ENCODE results near the gene RD3L. TPM values are rescaled to one million over a fixed set of nuclear protein-coding genes. Genes with fewer than 3 reads are reported as not detected.

The RD3L gene
- total and polyA plus RNA-seq, 2 experiments from 2014 or later, result not detected

DNA sequence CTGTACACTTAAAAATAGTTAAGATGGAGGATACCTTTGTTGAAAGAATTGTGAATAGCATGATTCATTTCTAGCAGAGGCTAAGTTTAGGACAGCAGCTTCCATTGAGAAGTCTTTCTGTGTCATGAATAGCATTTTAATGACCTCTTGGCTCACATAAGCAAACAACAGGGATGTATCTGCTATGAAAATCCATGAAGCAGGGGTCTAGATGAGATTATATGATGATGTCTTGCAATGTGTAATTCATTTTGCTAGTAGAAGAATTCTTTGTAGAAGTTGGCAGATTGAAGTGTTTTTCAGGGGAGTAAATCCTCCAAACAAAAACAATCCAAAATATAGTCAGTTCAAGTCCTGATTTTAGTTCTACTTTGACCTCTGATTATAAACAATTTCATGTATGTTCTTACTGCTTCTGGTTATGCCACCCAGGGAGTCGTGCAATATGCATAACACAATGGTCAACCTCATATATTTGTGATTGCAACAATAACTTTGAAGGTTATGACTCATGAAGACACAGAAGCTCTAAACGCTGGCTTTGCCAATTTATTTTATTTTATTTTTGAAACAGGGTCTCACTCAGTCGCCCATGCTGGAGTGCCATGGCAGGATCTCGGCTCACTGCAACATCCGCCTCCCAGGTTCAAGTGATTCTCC, 6.9 kb upstream of the RD3L start:
- no peaks in the 10 kb centered on the region for H3K27me3 Mint-ChIP-seq (ENCODE audit: insufficient read depth, low read depth, poor library complexity)
- Histone ChIP-seq H3K36me3 (ENCODE audit: insufficient read depth) (no peaks in the 10 kb centered on the region), H3K27me3 (ENCODE audit: insufficient read depth) (no peaks in the 10 kb centered on the region), H3K79me2 (replicated peaks; ENCODE audit: insufficient read depth) (no peaks in the 10 kb centered on the region), H4K20me1 (replicated peaks; ENCODE audit: insufficient read depth) (no peaks in the 10 kb centered on the region), H3K4me1 (ENCODE audit: insufficient read depth) (no peaks in the 10 kb centered on the region), H3K27ac (ENCODE audit: low read depth) (no peak overlapping the region), H3F3A (replicated peaks; ENCODE audit: low read depth) (no peaks in the 10 kb centered on the region), H3K4me3 (no peak overlapping the region), H3K4me2 (no peak overlapping the region), H2AFZ (no peak overlapping the region), H3K9me2 (ENCODE audit: insufficient read depth) (no peaks in the 10 kb centered on the region)
- H3K27ac Mint-ChIP-seq, result no peak overlapping the region
- no peaks in the 10 kb centered on the region for H3K4me1 Mint-ChIP-seq
- H3K4me3 Mint-ChIP-seq, result no peak overlapping the region
- no peak for ATAC-seq
- no peak for DNase-seq (ENCODE audit: low spot score)
- H3K36me3 Mint-ChIP-seq (ENCODE audit: low read depth), result no peaks in the 10 kb centered on the region; the same call in 2 of the 3 replicates
- TF ChIP-seq JUNB (IDR thresholded peaks at IDR 0.05; ENCODE audit: unreplicated experiment) (no peak), NANOG (IDR thresholded peaks at IDR 0.05; ENCODE audit: borderline replicate concordance) (no peak), EZH2phosphoT487 (IDR thresholded peaks at IDR 0.05; ENCODE audit: unreplicated experiment) (no peak), ZNF462 (CRISPR knock-in tag; IDR thresholded peaks at IDR 0.05) (no peak), ZNF331 (CRISPR knock-in tag; IDR thresholded peaks at IDR 0.05; ENCODE audit: low read depth) (no peak)
- TF ChIP-seq, protein P1, sequence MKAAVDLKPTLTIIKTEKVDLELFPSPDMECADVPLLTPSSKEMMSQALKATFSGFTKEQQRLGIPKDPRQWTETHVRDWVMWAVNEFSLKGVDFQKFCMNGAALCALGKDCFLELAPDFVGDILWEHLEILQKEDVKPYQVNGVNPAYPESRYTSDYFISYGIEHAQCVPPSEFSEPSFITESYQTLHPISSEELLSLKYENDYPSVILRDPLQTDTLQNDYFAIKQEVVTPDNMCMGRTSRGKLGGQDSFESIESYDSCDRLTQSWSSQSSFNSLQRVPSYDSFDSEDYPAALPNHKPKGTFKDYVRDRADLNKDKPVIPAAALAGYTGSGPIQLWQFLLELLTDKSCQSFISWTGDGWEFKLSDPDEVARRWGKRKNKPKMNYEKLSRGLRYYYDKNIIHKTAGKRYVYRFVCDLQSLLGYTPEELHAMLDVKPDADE (IDR thresholded peaks at IDR 0.05), result no peak
- peaks cover 12% of the 10 kb centered on the region; the same call in 2 of the 3 replicates for H3K9me3 Mint-ChIP-seq

All from GM23338 (cell line).